Mesendoderm (in vitro differentiated cells): Measurements from ENCODE around the gene C10orf105.

Source experiments
- DNase-seq: peaks from one replicate; pipeline ENCODE4 v3.0.0; 2013
- H2AK5ac ChIP-seq: 2 replicates; pipeline ENCODE4 v1.6.1; 2013; ENCODE audit warnings: low read length, inconsistent platforms
- H2BK120ac ChIP-seq: 2 replicates; pipeline ENCODE4 v1.6.1; 2013; ENCODE audit warnings: low read depth, mild to moderate bottlenecking, low read length, moderate library complexity, mixed read lengths
- H2BK15ac ChIP-seq: replicated peaks from 2 replicates; pipeline ENCODE4 v1.6.1; 2013; ENCODE audit warnings: low read depth, mild to moderate bottlenecking, moderate library complexity
- H2BK5ac ChIP-seq: 2 replicates; pipeline ENCODE4 v1.6.1; 2013; ENCODE audit warnings: low read length, inconsistent platforms
- H3K18ac ChIP-seq: 2 replicates; pipeline ENCODE4 v1.6.1; 2013; ENCODE audit warnings: mild to moderate bottlenecking, low read length, mixed read lengths
- H3K23ac ChIP-seq: one replicate; pipeline ENCODE4 v1.6.1; 2013; ENCODE audit warnings: low read length
- H3K27ac ChIP-seq: 2 replicates; pipeline ENCODE4 v1.5.1; 2013; ENCODE audit warnings: low read depth, mild to moderate bottlenecking, inconsistent platforms, low read length, moderate library complexity
- H3K27me3 ChIP-seq: 2 replicates; pipeline ENCODE4 v1.6.1; 2013; ENCODE audit warnings: low read length, control low read depth, mild to moderate bottlenecking, inconsistent platforms; ENCODE audit not compliant: insufficient read depth, poor library complexity
- H3K36me3 ChIP-seq: 2 replicates; pipeline ENCODE4 v1.6.1; 2013; ENCODE audit warnings: low read length, inconsistent platforms; ENCODE audit not compliant: control insufficient read depth, insufficient read depth
- H3K4ac ChIP-seq: one replicate; pipeline ENCODE4 v1.6.1; 2013; ENCODE audit warnings: low read depth, mild to moderate bottlenecking, low read length, moderate library complexity
- H3K4me1 ChIP-seq: 2 replicates; pipeline ENCODE4 v1.6.1; 2013; ENCODE audit warnings: low read depth, low read length, inconsistent platforms; ENCODE audit not compliant: control insufficient read depth
- H3K4me2 ChIP-seq: 2 replicates; pipeline ENCODE4 v1.6.1; 2013; ENCODE audit warnings: low read length
- H3K4me3 ChIP-seq: 2 replicates; pipeline ENCODE4 v1.5.1; 2013; ENCODE audit warnings: mild to moderate bottlenecking, low read length
- H3K56ac ChIP-seq: one replicate; pipeline ENCODE4 v1.6.1; 2013; ENCODE audit warnings: low read length
- H3K79me1 ChIP-seq: 2 replicates; pipeline ENCODE4 v1.6.1; 2013; ENCODE audit warnings: low read length, inconsistent platforms
- H3K79me2 ChIP-seq: 2 replicates; pipeline ENCODE4 v1.6.1; 2013; ENCODE audit warnings: mild to moderate bottlenecking, low read length; ENCODE audit not compliant: control insufficient read depth, insufficient read depth
- H3K9ac ChIP-seq: 2 replicates; pipeline ENCODE4 v1.6.1; 2013; ENCODE audit warnings: low read length, inconsistent platforms
- H4K5ac ChIP-seq: one replicate; pipeline ENCODE4 v1.6.1; 2013; ENCODE audit warnings: low read length
- H4K8ac ChIP-seq: one replicate; pipeline ENCODE4 v1.6.1; 2013; ENCODE audit warnings: low read depth, mild to moderate bottlenecking, control low read depth, low read length, moderate library complexity
- WGBS: extraction: QIAGEN DNeasy Blood & Tissue Kit; methylation state at CpG from one replicate; pipeline ENCODE4 v1.1.7; 2013; ENCODE audit warnings: low lambda C conversion rate, missing lambda C conversion rate; ENCODE audit not compliant: insufficient coverage; ENCODE audit errors: extremely low coverage; 5-methylcytosine and 5-hydroxymethylcytosine counted together

C10orf105 gene

GRCh38 chr10:71727738-71728737 is 8.5 kb upstream of the C10orf105 start:
- no peaks in the 10 kb centered on the region for H3K4me1 ChIP-seq
- no peak overlapping the region for H3K18ac ChIP-seq
- no peaks in the 10 kb centered on the region for H3K79me1 ChIP-seq
- H2BK15ac ChIP-seq: no peak overlapping the region
- DNase-seq: no peak
- no peak overlapping the region for H2BK120ac ChIP-seq
- no peak overlapping the region for H4K5ac ChIP-seq
- no peak overlapping the region for H3K4me3 ChIP-seq
- H3K4ac ChIP-seq: no peak overlapping the region
- no peak overlapping the region for H3K56ac ChIP-seq
- no peak overlapping the region for H4K8ac ChIP-seq
- no CpG with 5 or more reads among the region's 8 CpGs for WGBS
- H2AK5ac ChIP-seq: no peak overlapping the region
- H3K27ac ChIP-seq: no peak overlapping the region
- H3K23ac ChIP-seq: no peak overlapping the region
- no peaks in the 10 kb centered on the region for H3K36me3 ChIP-seq
- no peak overlapping the region for H2BK5ac ChIP-seq
- H3K27me3 ChIP-seq: no peaks in the 10 kb centered on the region
- H3K79me2 ChIP-seq: no peaks in the 10 kb centered on the region
- H3K4me2 ChIP-seq: no peak overlapping the region
- H3K9ac ChIP-seq: no peak overlapping the region

- H3K23ac ChIP-seq: no peak overlapping the region
- H2BK120ac ChIP-seq: no peak overlapping the region
- H3K9ac ChIP-seq: no peak overlapping the region
- no peak overlapping the region for H3K4me2 ChIP-seq
- H2BK5ac ChIP-seq: no peak overlapping the region
- no peak overlapping the region for H3K18ac ChIP-seq
- no peak overlapping the region for H4K8ac ChIP-seq
- H3K79me2 ChIP-seq: no peaks in the 10 kb centered on the region
- no peak for DNase-seq
- H3K4ac ChIP-seq: no peak overlapping the region
- no peaks in the 10 kb centered on the region for H3K79me1 ChIP-seq
- no peak overlapping the region for H3K56ac ChIP-seq
- no peak overlapping the region for H3K4me3 ChIP-seq
- H2AK5ac ChIP-seq: no peak overlapping the region
- H2BK15ac ChIP-seq: no peak overlapping the region
- no peaks in the 10 kb centered on the region for H3K4me1 ChIP-seq
- no CpG with 5 or more reads among the region's 12 CpGs for WGBS
- no peaks in the 10 kb centered on the region for H3K36me3 ChIP-seq
- H3K27me3 ChIP-seq: no peaks in the 10 kb centered on the region
- no peak overlapping the region for H4K5ac ChIP-seq
- no peak overlapping the region for H3K27ac ChIP-seq
Measured at GRCh38 chr10:71727105-71727737, 7.6 kb upstream of the C10orf105 start.

- no CpG with 5 or more reads among the region's 11 CpGs for WGBS
- no peak overlapping the region for H3K18ac ChIP-seq
- no peaks in the 10 kb centered on the region for H3K36me3 ChIP-seq
- H3K4me2 ChIP-seq: no peak overlapping the region
- H3K56ac ChIP-seq: peak overlapping the region; percentile 42
- no peak overlapping the region for H3K4ac ChIP-seq
- H2BK15ac ChIP-seq: no peak overlapping the region
- H3K79me2 ChIP-seq: no peaks in the 10 kb centered on the region
- no peak for DNase-seq
- no peak overlapping the region for H3K4me3 ChIP-seq
- no peak overlapping the region for H2BK5ac ChIP-seq
- H2AK5ac ChIP-seq: no peak overlapping the region
- H3K79me1 ChIP-seq: no peaks in the 10 kb centered on the region
- no peak overlapping the region for H3K23ac ChIP-seq
- no peak overlapping the region for H2BK120ac ChIP-seq
- no peak overlapping the region for H4K5ac ChIP-seq
- no peak overlapping the region for H3K9ac ChIP-seq
- H4K8ac ChIP-seq: no peak overlapping the region
- H3K4me1 ChIP-seq: no peaks in the 10 kb centered on the region
- H3K27me3 ChIP-seq: no peaks in the 10 kb centered on the region
- H3K27ac ChIP-seq: no peak overlapping the region
Measured at GRCh38 chr10:71726580-71727104, 7.1 kb upstream of the C10orf105 start.

- Histone ChIP-seq H3K56ac (no peak overlapping the region), H3K36me3 (no peaks in the 10 kb centered on the region), H2BK5ac (no peak overlapping the region), H3K9ac (no peak overlapping the region), H3K27ac (no peak overlapping the region), H4K8ac (no peak overlapping the region), H4K5ac (no peak overlapping the region), H2BK120ac (no peak overlapping the region), H3K18ac (no peak overlapping the region), H2BK15ac (no peak overlapping the region), H3K27me3 (no peaks in the 10 kb centered on the region), H3K79me2 (no peaks in the 10 kb centered on the region), H3K4me3 (no peak overlapping the region), H3K23ac (no peak overlapping the region), H2AK5ac (no peak overlapping the region), H3K4me1 (no peaks in the 10 kb centered on the region), H3K79me1 (no peaks in the 10 kb centered on the region), H3K4me2 (no peak overlapping the region), H3K4ac (no peak overlapping the region)
- WGBS: no CpG with 5 or more reads among the region's 9 CpGs
- peak; percentile 83 for DNase-seq
Measured at GRCh38 chr10:71725998-71726579, 6.5 kb upstream of the C10orf105 start.

- H3K4me2 ChIP-seq: no peak overlapping the region
Measured at GRCh38 chr10:71725249-71725648, 5.7 kb upstream of the C10orf105 start.

More at GRCh38 chr10:71725249-71725648, 5.7 kb upstream of the C10orf105 start:
- Histone ChIP-seq H3K23ac (no peak overlapping the region), H3K36me3 (no peaks in the 10 kb centered on the region), H3K79me1 (no peaks in the 10 kb centered on the region), H3K27ac (no peak overlapping the region), H3K27me3 (no peaks in the 10 kb centered on the region), H3K56ac (no peak overlapping the region), H2BK5ac (no peak overlapping the region), H2BK15ac (no peak overlapping the region), H4K8ac (no peak overlapping the region), H4K5ac (no peak overlapping the region), H3K4ac (no peak overlapping the region), H2BK120ac (no peak overlapping the region), H3K18ac (no peak overlapping the region), H3K9ac (no peak overlapping the region), H3K79me2 (no peaks in the 10 kb centered on the region), H3K4me1 (no peaks in the 10 kb centered on the region), H3K4me3 (no peak overlapping the region), H2AK5ac (no peak overlapping the region)
- WGBS: no CpG with 5 or more reads among the region's 14 CpGs
- DNase-seq: no peak
